ENCODE data around the gene TRIP4.
A peak's percentile ranks its signal among the peaks of the same experiment; 100 is the strongest.

The TRIP4 gene

DNA sequence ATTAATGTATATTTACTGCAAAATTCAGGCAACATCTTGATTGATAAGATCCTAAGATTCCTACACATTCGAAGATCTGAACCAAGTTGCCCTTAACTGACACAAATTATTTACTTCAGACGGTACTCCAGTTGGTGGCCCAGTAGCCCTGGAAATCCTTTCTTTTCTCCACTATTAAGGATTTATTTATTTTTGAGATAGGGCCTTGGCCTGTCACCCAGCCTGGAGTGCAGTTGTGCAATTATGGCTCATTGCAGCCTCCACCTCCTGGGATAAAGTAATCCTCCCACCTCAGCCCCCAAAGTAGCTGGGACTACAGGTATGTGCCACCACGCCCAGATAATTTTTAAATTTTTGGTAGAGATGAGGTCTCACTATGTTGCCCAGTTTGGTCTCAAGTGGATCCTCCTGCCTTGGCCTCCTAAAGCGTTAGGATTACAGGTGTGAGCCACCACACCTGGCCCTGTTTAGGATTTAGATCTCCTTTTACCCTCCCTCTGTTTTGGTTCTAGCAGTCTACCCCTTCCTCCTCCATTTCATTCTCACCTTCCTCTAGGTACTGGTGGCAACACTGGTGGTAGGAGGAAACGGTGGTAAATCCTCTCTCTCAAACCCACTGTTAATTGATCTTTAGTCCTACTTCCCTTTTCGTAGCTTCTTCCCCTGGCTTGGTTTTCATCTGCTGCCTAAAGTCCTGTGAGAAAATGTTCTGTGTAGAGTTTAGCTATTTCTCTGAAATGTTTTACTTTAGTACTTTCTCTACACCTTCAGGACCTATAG lies 60.1 kb downstream of the TRIP4 start:
- no peak for DNase-seq (ENCODE audit: low read depth in 2 of 2)

- no peak for DNase-seq (ENCODE audit: low read depth in 2 of 2)
Observed at GRCh38 chr15:64452988-64453688, 65.5 kb downstream of the TRIP4 start.

GRCh38 chr15:64453689-64454037 lies 66.0 kb downstream of the TRIP4 start:
- no peak for DNase-seq (ENCODE audit: low read depth in 2 of 2)

DNA sequence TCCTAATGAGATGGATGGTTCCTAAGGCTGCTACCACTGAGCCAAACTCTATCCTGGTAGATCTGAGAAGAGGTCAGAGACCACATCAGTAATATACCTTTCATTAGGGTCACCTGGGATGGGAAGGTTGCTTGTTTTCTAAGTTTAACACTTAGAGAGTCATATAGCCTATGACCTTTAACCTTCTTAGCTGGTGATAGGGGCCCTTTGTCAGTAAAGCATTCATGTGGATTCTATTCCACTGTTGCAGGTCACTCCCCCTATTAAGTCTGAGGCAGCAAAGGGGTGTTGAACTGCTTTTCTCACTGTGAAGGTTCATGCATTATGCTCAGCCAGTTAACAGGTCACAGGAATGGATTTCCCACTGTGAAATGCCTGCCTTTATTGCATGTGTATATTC lies 66.6 kb downstream of the TRIP4 start:
- no peak for DNase-seq (ENCODE audit: low read depth in 2 of 2)

GRCh38 chr15:64455961-64456371 lies 68.3 kb downstream of the TRIP4 start:
- DNase-seq (ENCODE audit: low read depth in 2 of 2), result no peak

DNA sequence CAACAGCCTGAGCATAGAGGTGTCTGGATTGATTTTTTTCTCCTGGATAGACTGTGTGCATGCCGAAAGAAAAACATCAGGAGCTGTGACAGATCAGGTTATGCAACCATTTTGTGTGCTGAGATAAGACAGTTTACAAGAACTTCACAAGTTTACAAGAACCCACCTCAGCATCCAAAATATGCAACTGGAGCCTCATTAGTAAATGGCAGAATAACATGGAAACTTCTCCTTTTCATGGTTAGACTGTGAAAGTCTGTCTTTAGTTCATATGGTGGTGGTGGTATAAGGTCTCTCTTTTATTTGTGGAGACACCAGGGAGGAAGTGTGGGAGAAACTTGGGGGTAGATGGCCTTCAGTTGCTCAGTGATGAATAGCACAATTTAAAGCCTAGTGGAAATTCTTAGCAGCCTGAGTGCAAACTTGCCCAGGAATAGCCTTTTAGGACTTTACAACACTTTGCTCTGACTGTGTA lies 69.0 kb downstream of the TRIP4 start:
- no peak for DNase-seq (ENCODE audit: low read depth in 2 of 2)

DNA sequence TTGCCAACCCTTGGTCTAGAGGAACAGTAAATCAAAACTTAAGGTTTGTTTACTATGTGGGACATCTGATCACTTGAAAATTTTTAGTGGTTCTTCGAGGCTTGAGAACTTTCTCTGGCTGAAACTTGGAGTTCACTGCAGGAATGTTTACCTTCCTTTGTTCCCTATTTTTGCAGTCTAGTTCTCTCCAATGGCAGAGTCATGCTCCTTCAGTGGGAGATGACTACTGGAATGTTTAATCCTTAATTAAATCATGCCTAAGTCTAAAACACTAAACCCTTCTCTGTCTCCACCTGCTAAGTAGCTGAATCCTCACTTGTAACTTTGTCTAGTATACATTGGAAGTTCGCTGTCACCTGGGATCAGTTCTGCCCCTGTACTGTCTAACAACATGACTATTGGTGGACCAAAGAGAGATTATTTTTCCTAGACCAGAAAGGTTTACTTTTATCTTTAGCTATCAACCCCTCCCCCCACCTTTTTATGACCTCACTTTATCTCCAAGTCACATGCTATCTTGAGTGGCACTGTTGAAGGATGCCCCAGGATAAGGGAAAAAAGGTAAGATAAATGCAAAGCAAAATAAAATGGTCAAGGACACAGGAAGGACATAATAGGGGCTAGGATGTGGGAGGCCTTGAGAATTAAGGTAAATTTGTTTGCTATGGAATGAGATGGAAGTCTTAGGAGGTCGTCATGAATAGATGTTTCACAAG lies 71.6 kb downstream of the TRIP4 start:
- no peak for DNase-seq (ENCODE audit: low read depth in 2 of 2)

- peak; percentile 57 to 94 for DNase-seq (ENCODE audit: low read depth in 2 of 2)
Observed at GRCh38 chr15:64460206-64460723, 72.6 kb downstream of the TRIP4 start, which contains the start of gene ZNF609. ZNF609 (plus strand) TSS chr15:64460578; CDS start chr15:64499420, 38,842 bp downstream.

- DNase-seq (ENCODE audit: low read depth in 2 of 2), result peak in 1 of 2 donors; percentile 15
Observed at GRCh38 chr15:64460724-64461720, 73.4 kb downstream of the TRIP4 start.

- DNase-seq (ENCODE audit: low read depth in 2 of 2), result no peak
Observed at GRCh38 chr15:64461721-64462162, 74.1 kb downstream of the TRIP4 start.

DNA sequence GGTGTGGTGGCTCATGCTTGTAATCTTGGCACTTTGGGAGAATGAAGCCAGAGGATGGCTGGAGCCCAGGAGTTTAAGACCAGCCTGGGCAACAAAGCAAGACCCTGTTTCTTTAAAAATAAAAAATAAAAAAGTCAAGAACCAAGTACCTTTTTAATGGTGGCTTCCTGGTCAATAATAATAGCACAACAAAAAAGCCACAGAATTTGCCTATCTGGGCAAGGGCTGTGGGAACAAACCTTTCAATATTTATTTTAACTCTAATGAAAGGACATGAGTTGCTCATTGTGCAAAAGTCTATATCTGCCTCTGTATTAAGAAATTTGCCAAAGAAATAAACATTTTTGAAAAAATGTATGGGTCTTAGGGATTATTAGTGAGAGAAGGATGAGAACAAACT lies 74.9 kb downstream of the TRIP4 start:
- no peak for DNase-seq (ENCODE audit: low read depth in 2 of 2)

DNA sequence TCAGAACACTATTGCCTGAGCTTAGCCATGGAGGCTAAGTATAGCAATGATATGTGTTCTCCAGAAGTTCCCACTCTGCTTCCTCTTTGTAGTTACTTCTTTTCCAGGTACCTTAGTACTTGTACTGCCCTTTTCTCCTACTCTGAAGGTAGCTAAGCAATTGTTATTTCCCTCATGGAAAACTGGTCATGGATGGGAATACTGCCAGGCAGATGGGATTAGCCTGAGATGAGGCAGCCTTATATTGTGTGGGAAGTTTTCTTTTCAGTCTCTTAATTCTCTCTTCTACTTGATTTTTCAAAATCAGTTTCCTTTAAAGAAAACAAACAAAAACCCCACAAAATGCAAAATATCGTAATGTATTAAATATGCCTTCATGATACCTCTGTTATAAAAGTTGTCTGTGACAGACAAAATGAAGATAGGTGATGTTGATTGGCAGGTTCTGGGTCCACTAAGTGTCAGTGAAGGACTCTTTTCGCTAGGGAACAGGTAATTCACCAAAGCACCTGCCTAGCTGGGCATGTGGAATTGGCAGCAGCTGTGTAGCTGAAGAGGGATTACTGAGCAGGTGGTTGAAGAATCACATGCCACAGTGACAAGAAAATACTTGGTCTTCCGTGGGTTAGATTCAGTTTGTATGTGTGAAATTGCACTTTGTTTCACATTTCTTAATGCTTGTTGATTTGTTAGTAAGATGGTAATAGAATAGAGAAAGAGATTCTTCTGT lies 76.8 kb downstream of the TRIP4 start:
- DNase-seq (ENCODE audit: low read depth in 2 of 2), result no peak

- DNase-seq (ENCODE audit: low read depth in 2 of 2), result no peak
Observed at GRCh38 chr15:64466408-64467141, 78.9 kb downstream of the TRIP4 start.

- no peak for DNase-seq (ENCODE audit: low read depth in 2 of 2)
Observed at GRCh38 chr15:64472161-64472560, 84.5 kb downstream of the TRIP4 start.

DNA sequence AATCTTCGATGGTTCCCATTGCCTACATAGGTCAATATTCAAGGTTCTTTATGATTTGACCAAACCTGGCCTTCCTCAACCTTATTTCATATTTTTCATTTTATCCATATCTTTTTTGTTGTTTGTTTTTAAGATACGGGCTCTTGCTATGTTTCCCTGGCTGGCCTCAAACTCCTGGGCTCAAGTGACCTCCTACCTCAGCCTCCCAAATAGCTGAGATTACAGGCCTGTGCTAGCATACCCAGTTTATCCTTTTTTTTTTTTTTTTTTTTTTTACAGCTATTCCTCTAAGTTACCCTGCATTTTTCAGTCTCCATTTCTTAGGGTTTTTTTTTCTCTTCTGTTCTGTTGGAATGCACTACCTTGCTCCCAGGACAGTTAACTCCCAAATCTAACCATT lies 87.2 kb downstream of the TRIP4 start:
- no peak for DNase-seq (ENCODE audit: low read depth in 2 of 2)

DNA sequence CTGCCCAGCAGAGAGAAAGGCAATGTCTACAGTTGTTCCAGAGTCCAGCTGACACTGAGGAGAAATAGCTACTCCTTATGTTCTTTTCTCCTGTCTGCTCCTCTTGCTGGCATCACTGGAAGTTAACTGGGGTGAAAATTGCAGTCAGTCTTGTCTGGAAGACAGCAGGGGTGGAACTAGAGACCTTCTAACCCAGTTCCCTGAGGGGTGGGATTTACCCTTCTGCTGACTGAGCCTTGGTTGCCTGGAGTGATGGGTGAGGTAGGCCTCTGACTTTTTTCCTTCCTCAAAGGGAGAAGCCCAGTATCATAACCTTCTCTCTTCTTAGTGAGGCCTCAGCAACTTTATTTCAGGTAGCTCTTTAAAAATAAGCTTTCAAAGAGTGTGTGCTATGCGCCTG lies 88.9 kb downstream of the TRIP4 start:
- no peak for DNase-seq (ENCODE audit: low read depth in 2 of 2)

GRCh38 chr15:64478863-64479262 lies 91.2 kb downstream of the TRIP4 start:
- DNase-seq (ENCODE audit: low read depth in 2 of 2), result no peak

DNA sequence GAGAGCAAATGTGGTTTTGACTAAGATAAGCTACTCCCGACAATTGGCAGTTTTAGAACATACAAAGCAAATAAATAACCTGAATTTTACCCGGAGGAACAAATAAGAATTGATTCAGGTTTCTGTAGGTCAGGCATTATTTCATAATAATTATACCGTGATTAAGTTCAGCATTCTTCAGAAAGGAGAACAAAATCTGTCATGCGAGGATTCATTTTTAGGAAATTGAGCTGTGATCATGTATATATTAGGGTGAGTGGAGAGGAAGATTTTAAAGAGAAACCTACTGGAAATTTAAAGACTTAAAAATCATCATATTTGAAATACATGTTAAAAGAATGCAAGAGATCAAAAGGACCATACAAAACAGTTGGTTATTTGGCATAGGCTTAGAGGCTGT lies 93.3 kb downstream of the TRIP4 start:
- no peak for DNase-seq (ENCODE audit: low read depth in 2 of 2)

- DNase-seq (ENCODE audit: low read depth in 2 of 2), result no peak
Observed at GRCh38 chr15:64483749-64484148, 96.1 kb downstream of the TRIP4 start.

GRCh38 chr15:64485796-64486195 lies 98.2 kb downstream of the TRIP4 start:
- DNase-seq (ENCODE audit: low read depth in 2 of 2), result no peak
